Fibroblast of pulmonary artery (primary cell): ENCODE data around the gene RUNDC1.

Source experiments
- DNase-seq: peaks from one replicate; pipeline ENCODE4 v3.0.0-alpha.2; 2010; ENCODE audit warnings: low read depth
- H3K4me3 ChIP-seq: replicated peaks from 2 replicates; pipeline ENCODE4 v1.5.1; 2011; ENCODE audit warnings: low read depth, mild to moderate bottlenecking, control low read depth, low read length, moderate library complexity
- CTCF ChIP-seq: IDR thresholded peaks from 2 replicates; pipeline ENCODE4 v1.5.1; 2011; ENCODE audit warnings: mild to moderate bottlenecking, control low read depth, low read length, inconsistent platforms; ENCODE audit errors: missing control alignments

Gene RUNDC1

GRCh38 chr17:43033948-43034881 is 53.9 kb downstream of the RUNDC1 start:
- DNase-seq = no peak
- no peak for TF ChIP-seq CTCF
- H3K4me3 ChIP-seq = no peak overlapping the region

- no peak for DNase-seq
- no peak for TF ChIP-seq CTCF
- H3K4me3 ChIP-seq = no peak overlapping the region
These were observed 54.5 kb downstream of the RUNDC1 start for GRCh38 chr17:43034894-43035293.

GRCh38 chr17:43039646-43040045 is 59.3 kb downstream of the RUNDC1 start:
- TF ChIP-seq CTCF = no peak

GRCh38 chr17:43040655-43041054 is 60.3 kb downstream of the RUNDC1 start:
- DNase-seq = no peak
- no peak for TF ChIP-seq CTCF
- no peak overlapping the region for H3K4me3 ChIP-seq

More at GRCh38 chr17:43039646-43040045, 59.3 kb downstream of the RUNDC1 start:
- H3K4me3 ChIP-seq = no peak overlapping the region
- DNase-seq = no peak

GRCh38 chr17:43042025-43042628 is 61.8 kb downstream of the RUNDC1 start:
- no peak overlapping the region for H3K4me3 ChIP-seq
- DNase-seq = no peak
- TF ChIP-seq CTCF = no peak
